ENCODE data around the gene AFF3.
A peak's percentile ranks its signal among the peaks of the same experiment; 100 is the strongest.

The AFF3 gene

GRCh38 chr2:99571533-99571932, 570.9 kb downstream of the AFF3 start:
- no peak for DNase-seq

- no peak for DNase-seq
Observed at GRCh38 chr2:99571021-99571420, 571.4 kb downstream of the AFF3 start.

GRCh38 chr2:99569386-99569785, 573.0 kb downstream of the AFF3 start:
- DNase-seq = no peak

GRCh38 chr2:99565227-99565626, 577.2 kb downstream of the AFF3 start:
- DNase-seq = no peak

GRCh38 chr2:99562516-99562915, 579.9 kb downstream of the AFF3 start:
- DNase-seq = no peak

- DNase-seq = no peak
Observed at GRCh38 chr2:99561804-99562203, 580.6 kb downstream of the AFF3 start.

- peak; percentile 92 for DNase-seq
Observed at GRCh38 chr2:99559075-99559662, 583.2 kb downstream of the AFF3 start.

- no peak for DNase-seq
Observed at GRCh38 chr2:99555404-99555803, 587.0 kb downstream of the AFF3 start.

GRCh38 chr2:99554871-99555270, 587.5 kb downstream of the AFF3 start:
- DNase-seq = no peak

- no peak for DNase-seq
Observed at GRCh38 chr2:99554238-99554637, 588.2 kb downstream of the AFF3 start.

- no peak for DNase-seq
Observed at GRCh38 chr2:99552529-99552928, 589.9 kb downstream of the AFF3 start.

- no peak for DNase-seq
Observed at GRCh38 chr2:99550368-99550767, 592.0 kb downstream of the AFF3 start.

GRCh38 chr2:99545604-99546003, 596.8 kb downstream of the AFF3 start:
- DNase-seq = no peak

- no peak for DNase-seq
Observed at GRCh38 chr2:99545066-99545465, 597.3 kb downstream of the AFF3 start.

GRCh38 chr2:99544608-99545007, 597.8 kb downstream of the AFF3 start:
- DNase-seq = no peak

GRCh38 chr2:99543247-99543646, 599.1 kb downstream of the AFF3 start:
- no peak for DNase-seq

GRCh38 chr2:99537910-99538485, 604.4 kb downstream of the AFF3 start:
- DNase-seq = no peak

- no peak for DNase-seq
Observed at GRCh38 chr2:99524056-99524455, 618.3 kb downstream of the AFF3 start.

GRCh38 chr2:99522157-99522556, 620.2 kb downstream of the AFF3 start:
- DNase-seq = no peak

GRCh38 chr2:99520813-99521212, 621.6 kb downstream of the AFF3 start:
- no peak for DNase-seq

GRCh38 chr2:99520195-99520594, 622.2 kb downstream of the AFF3 start:
- no peak for DNase-seq

- no peak for DNase-seq
Observed at GRCh38 chr2:99514357-99514756, 628.0 kb downstream of the AFF3 start.

GRCh38 chr2:99512181-99512591, 630.2 kb downstream of the AFF3 start:
- DNase-seq = no peak

GRCh38 chr2:99509387-99509786, 633.0 kb downstream of the AFF3 start:
- DNase-seq = no peak
